Rectal smooth muscle tissue (tissue), 1 donor: ENCODE results near the gene SH3BGRL2.
"Not testable (repeated sequence)": the region's sequence is repeated elsewhere in the genome, so short reads cannot be mapped to it uniquely, and the experiment has no call there.

Experiments used
- H3K27ac ChIP-seq: one replicate; pipeline ENCODE4 v1.7.0; 2013; ENCODE audit warnings: low read depth, low read length, inconsistent platforms
- H3K27me3 ChIP-seq: one replicate; pipeline ENCODE4 v1.7.0; 2013; ENCODE audit warnings: low read length; ENCODE audit not compliant: control insufficient read depth, insufficient read depth
- H3K36me3 ChIP-seq: one replicate; pipeline ENCODE4 v1.7.0; 2013; ENCODE audit warnings: low read length; ENCODE audit not compliant: control insufficient read depth, insufficient read depth
- H3K4me1 ChIP-seq: one replicate; pipeline ENCODE4 v1.7.0; 2013; ENCODE audit warnings: low read length; ENCODE audit not compliant: control insufficient read depth, insufficient read depth
- H3K4me3 ChIP-seq: one replicate; pipeline ENCODE4 v1.7.0; 2013; ENCODE audit warnings: low read length
- H3K9ac ChIP-seq: one replicate; pipeline ENCODE4 v1.7.0; 2013; ENCODE audit warnings: low read length

SH3BGRL2 gene

DNA sequence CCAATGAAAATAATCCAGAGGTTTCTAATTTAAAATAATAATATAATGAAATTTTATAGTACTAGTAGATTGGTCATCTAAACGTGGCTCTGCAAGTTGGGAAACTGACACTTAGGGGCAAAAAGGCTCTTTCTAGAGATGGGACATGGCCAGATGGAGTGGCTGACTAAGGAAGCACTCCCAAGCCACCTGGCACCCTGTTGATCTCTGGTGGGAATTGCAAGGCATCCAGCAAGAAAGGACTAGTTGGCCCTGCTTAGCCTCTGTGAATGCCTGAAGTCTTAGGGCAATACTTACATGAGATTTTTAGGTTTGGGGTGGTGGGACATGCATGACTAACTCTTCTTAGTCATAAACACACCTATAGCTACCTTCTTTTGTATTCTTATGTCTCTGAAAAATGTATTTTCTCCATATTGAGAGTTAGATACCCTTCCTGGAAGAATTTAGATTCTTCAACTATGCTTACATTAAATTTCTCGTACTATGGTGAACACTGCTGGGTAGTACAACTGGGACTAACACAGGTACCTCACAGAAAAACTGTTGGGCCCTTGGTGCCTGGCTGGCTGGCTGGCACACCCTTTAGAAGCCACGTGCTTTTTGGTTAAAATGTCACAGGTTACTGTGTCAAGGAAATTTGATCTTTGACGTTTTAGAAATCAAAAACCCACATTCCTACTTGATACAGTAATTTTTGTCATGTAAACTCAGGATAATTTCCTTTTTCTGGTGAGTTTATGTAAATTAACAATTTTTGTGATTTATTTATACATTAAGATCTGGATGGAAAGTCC, 25.0 kb upstream of the SH3BGRL2 start:
- Histone ChIP-seq H3K27me3 (no peaks in the 10 kb centered on the region), H3K4me3 (no peak overlapping the region), H3K27ac (no peak overlapping the region), H3K4me1 (no peaks in the 10 kb centered on the region), H3K36me3 (no peaks in the 10 kb centered on the region), H3K9ac (no peak overlapping the region)

DNA sequence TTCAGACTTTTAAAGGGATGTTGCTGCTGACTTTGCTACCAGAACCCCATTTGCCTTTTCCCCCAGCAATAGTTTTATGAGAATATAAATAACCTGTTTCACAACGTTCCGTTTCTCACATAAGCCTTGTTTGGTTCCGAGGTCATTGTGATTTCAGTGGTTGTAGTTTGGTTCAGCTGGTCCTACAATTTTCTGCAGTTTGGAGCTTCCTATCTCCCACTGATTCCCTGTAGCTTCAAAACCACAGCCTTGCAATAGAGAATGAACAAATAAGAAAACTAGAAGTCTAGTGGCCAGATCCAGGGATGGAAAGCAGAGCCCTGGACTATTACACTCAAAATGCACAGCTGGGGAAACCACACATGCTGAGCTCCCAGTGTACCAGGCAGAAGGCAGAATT, 24.1 kb upstream of the SH3BGRL2 start:
- no peaks in the 10 kb centered on the region for H3K4me1 ChIP-seq
- no peaks in the 10 kb centered on the region for H3K36me3 ChIP-seq
- H3K9ac ChIP-seq: no peak overlapping the region
- H3K27ac ChIP-seq: no peak overlapping the region
- H3K4me3 ChIP-seq: peak overlapping the region; percentile 20
- no peaks in the 10 kb centered on the region for H3K27me3 ChIP-seq

GRCh38 chr6:79608334-79609224, 22.6 kb upstream of the SH3BGRL2 start:
- H3K27me3 ChIP-seq: no peaks in the 10 kb centered on the region

GRCh38 chr6:79609225-79609595, 21.9 kb upstream of the SH3BGRL2 start:
- no peak overlapping the region for H3K27ac ChIP-seq
- H3K27me3 ChIP-seq: no peaks in the 10 kb centered on the region
- H3K4me1 ChIP-seq: no peaks in the 10 kb centered on the region
- H3K4me3 ChIP-seq: no peak overlapping the region
- H3K9ac ChIP-seq: no peak overlapping the region
- no peaks in the 10 kb centered on the region for H3K36me3 ChIP-seq

More at GRCh38 chr6:79608334-79609224, 22.6 kb upstream of the SH3BGRL2 start:
- Histone ChIP-seq H3K36me3 (no peaks in the 10 kb centered on the region), H3K4me1 (no peaks in the 10 kb centered on the region), H3K9ac (no peak overlapping the region), H3K4me3 (peak overlapping the region; percentile 26), H3K27ac (no peak overlapping the region)

- H3K9ac ChIP-seq: no peak overlapping the region
- no peak overlapping the region for H3K27ac ChIP-seq
- no peak overlapping the region for H3K4me3 ChIP-seq
- no peaks in the 10 kb centered on the region for H3K36me3 ChIP-seq
- H3K27me3 ChIP-seq: no peaks in the 10 kb centered on the region
- no peaks in the 10 kb centered on the region for H3K4me1 ChIP-seq
These were observed 20.7 kb upstream of the SH3BGRL2 start for GRCh38 chr6:79610306-79611009.

- Histone ChIP-seq H3K4me1 (no peaks in the 10 kb centered on the region), H3K9ac (no peak overlapping the region), H3K27me3 (no peaks in the 10 kb centered on the region), H3K27ac (no peak overlapping the region), H3K4me3 (no peak overlapping the region), H3K36me3 (no peaks in the 10 kb centered on the region)
These were observed 18.7 kb upstream of the SH3BGRL2 start for GRCh38 chr6:79612457-79612856.

DNA sequence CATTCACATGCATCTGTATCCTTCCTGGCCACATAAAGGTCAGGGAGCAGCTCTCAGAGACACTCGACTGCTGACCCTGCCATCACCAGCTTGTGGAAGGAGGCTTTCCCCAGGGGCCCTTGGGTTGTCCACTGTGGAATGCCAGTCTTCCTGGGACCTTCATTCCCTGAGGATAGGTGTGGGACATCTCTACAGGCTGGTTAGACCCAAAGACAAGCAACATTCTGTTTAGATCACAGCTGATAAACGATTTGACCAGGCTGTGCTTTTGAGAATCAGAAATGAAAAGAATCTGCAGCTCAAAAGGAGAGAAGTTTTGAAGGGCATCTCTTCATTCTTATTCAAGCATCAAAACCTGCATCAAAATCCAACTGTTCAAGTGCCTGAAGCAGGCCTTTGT, 18.2 kb upstream of the SH3BGRL2 start:
- H3K36me3 ChIP-seq: no peaks in the 10 kb centered on the region
- H3K27me3 ChIP-seq: no peaks in the 10 kb centered on the region
- no peak overlapping the region for H3K4me3 ChIP-seq
- no peak overlapping the region for H3K9ac ChIP-seq
- no peaks in the 10 kb centered on the region for H3K4me1 ChIP-seq
- no peak overlapping the region for H3K27ac ChIP-seq

DNA sequence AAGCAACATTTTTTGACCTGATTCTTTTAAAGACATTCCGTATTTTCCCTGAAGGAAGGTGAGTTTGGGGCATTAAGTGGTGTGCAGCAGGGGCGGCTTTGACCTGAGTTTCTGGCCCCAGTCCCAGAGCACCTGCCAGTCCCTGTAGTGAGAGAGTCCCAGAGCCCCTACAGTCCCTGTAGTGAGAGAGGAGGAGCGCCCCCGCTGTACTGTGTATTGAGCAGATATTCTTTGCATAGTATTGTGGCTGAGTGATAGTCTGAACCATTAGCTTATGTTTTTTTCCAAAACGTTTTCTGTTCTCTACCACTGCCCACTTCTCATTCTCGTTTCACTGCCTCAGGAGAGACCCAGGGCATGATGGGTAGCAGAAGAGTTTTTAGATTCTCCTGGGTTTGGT, 17.2 kb upstream of the SH3BGRL2 start:
- H3K36me3 ChIP-seq: no peaks in the 10 kb centered on the region
- no peak overlapping the region for H3K27ac ChIP-seq
- no peaks in the 10 kb centered on the region for H3K27me3 ChIP-seq
- no peak overlapping the region for H3K9ac ChIP-seq
- no peak overlapping the region for H3K4me3 ChIP-seq
- H3K4me1 ChIP-seq: no peaks in the 10 kb centered on the region

GRCh38 chr6:79614326-79615305, 16.5 kb upstream of the SH3BGRL2 start:
- Histone ChIP-seq H3K4me1 (no peaks in the 10 kb centered on the region), H3K36me3 (no peaks in the 10 kb centered on the region), H3K27me3 (no peaks in the 10 kb centered on the region), H3K4me3 (no peak overlapping the region), H3K27ac (no peak overlapping the region), H3K9ac (no peak overlapping the region)

DNA sequence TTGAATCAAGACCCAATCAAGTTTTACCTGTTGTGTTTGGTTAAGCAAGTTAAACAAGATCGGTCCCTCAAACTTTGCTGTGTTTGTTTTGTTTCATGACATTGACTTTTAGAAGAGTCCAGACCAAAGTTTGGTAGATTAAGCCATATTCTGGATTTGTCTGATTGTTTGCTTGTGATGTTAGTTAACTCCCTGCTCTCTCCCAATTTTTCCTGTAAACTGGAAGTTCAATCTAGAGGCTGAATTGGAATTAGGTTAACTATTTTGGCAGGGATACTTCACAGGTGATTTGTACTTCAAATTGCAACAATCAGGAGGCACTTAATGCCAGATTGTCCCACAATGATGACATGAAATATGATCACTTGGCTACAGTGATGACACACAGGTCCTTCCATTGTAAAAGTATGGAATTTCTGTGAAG, 13.6 kb upstream of the SH3BGRL2 start:
- Histone ChIP-seq H3K9ac (no peak overlapping the region), H3K27me3 (no peaks in the 10 kb centered on the region), H3K27ac (no peak overlapping the region), H3K4me1 (no peaks in the 10 kb centered on the region), H3K4me3 (no peak overlapping the region), H3K36me3 (no peaks in the 10 kb centered on the region)

DNA sequence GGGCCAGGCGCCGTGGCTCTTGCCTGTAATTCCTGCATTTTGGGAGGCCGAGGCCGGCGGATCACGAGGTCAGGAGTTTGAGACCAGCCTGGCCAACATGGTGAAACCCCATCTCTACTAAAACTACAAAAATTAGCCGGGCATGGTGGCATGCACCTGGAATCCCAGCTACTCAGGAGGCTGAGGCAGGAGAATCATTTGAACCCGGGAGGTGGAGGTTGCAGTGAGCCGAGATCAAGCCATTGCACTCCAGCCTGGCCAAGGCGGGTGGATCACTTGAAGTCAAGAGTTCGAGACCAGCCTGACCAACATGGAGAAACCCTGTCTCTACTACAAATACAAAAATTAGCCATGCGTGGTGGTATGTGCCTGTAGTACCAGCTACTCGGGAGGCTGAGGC, 12.7 kb upstream of the SH3BGRL2 start:
- H3K27me3 ChIP-seq, H3K27ac ChIP-seq, H3K9ac ChIP-seq, H3K36me3 ChIP-seq, H3K4me1 ChIP-seq, H3K4me3 ChIP-seq: not testable (repeated sequence)
